Fibroblast of skin of scalp (primary cell): Measurements from ENCODE around the gene WDSUB1.

Experiments used
- DNase-seq: peaks from one replicate; pipeline ENCODE4 v3.0.0-alpha.2; 2013

WDSUB1 gene

DNA sequence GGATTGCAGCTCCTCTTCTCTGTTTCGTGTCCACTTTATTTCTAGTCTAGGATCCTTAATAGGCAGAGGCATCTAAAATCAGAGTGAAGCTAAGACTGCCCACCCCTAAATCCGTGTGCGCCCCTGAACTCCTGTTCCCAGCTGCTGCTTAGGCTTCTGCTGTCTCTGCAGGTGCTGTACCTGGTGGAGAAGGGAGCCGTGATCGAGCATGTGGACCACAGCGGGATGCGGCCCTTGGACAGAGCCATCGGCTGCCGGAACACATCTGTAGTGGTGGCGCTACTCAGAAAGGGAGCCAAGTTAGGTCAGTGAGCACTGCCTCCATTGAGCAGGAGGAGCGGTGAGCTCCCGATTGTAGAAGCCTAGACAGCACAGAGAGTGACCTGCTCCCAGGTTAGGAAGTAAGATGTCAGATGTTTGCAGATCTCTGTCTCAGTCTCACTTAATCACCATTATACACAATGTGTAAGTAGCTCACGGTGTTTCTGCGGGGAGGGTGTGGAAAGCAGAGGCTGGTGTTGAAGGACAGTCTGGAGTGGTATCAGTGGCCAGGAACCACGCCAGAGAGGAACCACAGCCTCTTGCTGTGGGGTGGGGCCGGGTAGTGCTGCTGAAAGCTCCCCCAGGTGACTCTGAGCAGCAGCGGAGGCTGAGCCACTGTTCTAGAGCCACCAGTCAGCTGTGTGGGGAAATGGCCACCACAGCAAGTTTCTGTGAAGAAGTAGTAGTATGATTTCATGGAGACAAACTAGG, 62.3 kb downstream of the WDSUB1 start:
- no peak for DNase-seq

DNA sequence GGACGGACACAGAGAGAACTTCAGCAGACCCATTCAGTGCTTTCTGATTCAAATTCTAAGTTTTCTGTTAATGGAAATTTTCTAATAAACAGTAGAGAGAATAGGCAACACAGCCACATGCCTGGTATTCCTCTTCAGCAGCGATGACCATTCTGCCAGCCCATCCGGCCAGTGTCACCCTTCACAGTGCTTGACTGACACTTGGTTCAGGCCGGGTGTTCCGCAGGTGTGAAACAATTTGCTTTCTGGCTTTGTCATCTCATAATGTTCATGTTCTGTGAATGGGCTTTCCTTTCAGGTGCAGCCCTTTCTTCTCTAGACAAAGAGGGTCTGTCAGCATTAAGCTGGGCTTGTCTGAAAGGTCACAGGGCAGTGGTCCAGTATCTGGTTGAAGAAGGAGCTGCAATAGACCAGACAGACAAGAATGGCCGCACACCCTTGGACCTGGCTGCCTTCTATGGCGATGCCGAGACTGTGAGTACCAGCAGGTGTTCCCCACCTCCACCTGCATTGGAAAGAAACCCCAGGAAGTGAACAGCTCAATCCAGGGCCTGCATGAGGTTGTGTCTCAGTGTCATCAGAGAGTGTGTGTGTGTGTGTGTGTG, 67.0 kb downstream of the WDSUB1 start:
- DNase-seq: no peak

DNA sequence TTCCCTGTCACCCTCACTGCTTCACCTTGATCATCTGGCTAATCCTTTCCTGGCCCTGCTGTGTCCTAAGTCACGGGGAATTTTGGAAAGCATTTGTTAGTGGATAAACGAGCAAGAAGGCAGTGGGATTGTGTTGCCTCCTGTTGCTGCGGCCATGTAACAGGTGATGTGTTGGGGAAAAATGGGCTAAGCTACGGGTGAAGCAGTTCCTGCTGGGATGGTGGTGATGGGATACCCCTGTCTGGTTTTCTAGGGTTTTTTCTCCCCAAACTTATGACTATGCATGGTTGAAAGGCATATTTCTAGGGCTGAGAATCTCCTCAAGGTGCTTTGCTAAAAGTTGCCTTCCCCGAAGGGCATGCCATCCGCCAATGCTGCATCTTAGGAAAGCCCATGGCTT, 68.1 kb downstream of the WDSUB1 start:
- DNase-seq: no peak

DNA sequence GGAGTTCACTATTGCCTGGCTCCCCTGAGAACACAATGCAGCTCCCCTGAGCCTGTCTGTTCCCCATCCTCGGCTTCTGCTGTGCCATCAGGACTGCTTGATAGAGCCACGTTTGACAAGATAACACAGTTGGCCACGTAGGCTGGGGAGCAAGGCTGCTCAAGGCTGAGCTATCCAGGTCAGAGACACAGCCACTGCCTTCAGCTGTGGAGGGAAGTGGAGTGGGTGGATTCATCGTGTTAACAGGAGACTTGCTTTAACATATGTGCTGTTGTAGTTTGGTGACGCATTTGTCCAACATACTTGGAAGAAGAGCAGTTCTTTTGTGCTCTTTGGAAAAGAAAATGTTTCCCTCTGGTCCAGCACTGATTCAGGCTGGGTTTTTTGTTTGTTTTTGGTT, 68.8 kb downstream of the WDSUB1 start:
- DNase-seq: no peak

DNA sequence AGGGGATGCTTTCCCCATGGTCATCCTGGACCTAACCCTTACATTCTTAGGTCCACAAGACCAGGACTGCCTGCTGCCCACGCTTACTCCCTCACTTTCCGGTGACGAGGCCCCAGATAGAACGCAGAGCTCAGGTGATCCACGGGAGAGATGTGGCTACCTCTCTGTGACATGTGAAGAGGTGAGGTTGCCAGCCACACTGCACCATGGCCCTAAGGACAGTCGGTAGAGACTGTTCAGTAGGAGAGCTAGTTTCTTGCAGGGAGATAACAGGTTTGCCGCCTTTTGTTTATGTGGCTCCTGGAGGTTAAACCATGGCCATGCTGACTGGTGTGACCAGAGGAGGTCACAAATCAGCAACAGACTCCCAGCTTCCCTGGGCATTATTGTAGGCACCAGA, 71.4 kb downstream of the WDSUB1 start:
- no peak for DNase-seq

DNA sequence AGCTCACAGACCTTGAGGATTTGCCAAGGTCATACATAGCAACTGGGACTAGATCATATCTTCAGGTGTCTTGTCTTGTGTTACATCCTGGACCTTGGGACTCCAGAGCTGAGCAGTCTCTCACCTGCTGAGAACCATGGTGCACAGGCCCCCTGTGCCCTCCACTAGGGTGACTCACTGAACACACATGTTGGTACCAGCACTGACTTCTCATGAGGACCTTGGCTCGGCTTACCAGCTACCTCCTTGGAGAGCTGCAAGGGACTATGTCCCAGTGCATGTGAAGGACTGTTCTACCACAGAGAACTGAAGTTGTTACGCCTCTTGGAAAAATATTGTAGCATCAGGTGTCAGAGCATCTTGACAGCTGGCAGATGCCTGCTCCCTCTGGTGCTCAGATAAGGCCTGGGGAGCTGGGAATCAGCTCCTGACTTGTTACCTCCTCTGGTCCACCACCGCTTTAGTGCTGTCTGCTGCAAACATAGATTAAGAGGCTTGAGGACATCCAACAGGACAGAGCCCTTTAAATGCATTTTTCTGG, 72.1 kb downstream of the WDSUB1 start:
- DNase-seq: no peak

DNA sequence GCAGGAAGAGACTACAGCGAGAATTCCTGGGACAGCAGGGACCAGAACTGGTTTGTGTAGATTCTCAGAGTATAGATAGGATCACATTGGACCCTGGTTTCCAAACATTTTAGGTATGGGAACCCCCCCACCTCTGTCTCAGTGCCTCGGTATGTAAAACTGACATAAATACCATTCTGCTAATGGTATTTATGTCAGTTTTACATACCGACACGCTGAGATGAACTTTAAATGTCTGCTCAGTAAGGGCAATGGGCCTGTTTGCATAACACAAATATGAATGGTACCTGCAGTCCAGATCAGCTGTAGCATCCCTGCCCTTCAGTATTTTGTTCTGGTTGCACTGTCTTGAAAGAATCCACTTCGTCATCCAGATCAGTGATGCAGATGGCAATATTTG, 73.2 kb downstream of the WDSUB1 start:
- DNase-seq: no peak

DNA sequence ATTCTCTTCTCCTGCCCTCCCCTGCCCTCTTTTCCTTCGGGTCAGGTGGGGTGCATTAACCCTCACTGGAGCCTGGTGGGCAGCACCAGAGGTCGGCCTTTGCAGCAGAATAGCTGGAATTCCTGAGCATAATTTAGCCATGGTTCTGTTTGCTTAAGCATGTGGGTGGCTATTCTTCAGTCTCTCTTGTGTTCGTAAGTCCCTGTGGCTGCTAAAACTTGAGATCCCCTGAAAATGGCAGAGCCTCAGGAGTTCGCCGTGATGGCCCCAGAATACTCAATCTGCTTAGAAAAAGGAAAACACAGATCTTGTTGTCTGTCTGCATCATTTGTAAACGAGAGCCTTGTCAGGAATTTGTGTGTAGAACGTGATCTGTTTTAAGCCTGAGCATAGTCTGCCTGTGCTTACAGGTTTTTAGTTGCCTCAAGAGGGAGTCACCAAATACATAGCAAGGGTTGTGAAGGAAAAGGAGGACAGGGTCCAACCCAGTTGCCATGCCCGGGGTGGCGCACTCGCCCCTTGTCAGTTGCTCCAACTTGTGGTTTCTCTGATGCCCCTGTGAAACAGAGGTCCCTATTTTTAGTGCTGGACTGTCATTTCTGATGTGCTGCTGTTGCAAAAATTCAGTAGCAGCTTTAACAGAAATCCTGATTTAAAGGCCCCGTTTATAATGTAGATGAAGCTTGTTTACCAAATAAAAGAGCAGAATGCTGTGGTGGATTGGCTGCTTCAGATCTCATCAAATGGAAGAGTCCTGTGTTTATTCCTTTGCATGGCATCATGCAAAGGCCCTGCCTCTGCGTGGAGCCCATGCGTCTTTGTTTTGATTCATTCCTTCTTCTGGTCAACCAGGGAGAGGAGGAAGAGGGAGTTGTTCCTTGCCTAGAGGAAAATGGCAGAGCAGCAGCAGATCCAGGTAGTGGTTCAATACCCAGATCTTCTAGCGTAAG, 74.8 kb downstream of the WDSUB1 start:
- DNase-seq: peak; percentile 11

DNA sequence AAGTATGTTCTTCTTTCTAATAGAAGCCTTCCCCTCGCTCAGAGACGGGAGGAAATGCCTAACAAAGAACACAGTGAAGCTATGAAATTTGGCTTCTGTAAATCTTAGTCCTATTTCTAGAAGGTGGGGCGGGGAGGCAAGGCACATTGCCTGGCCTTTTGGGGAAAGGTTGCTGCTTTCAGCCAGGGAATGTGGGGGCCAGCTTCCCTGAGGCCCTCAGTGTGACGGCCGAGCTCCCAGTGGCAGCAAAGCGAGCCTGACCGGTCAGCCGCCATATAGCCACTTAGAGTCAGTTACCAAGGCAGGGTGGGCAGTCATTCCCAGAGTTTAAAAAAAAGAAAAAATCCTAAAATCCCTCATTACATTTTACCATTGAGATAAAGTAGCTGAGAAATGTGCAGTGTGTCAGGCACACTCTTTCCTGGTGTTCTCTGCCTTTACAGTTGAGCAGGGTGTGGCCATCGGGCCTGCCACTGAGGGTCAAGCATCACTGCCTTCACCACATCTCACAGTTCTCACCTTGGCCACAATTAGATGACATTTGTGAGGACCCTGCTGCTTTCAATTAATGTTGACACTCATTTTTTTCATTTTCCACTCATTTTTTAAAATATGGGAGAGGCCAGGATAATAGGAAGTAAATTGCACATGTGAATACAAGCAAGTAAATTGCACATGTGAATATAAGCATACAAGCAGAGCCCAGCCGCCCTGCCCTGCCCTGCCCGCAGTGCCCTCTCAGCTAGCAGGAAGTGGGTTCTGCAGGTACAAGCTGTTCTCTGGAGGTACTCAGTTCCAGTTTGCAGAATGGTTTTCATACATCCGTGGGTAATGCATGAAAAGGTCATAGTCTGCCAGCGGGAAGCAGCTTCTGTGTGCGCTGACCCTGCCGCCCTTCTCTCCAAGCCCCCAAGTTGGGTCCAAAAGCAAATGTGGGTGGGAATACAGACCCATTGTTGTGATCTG, 76.9 kb downstream of the WDSUB1 start:
- DNase-seq: no peak

DNA sequence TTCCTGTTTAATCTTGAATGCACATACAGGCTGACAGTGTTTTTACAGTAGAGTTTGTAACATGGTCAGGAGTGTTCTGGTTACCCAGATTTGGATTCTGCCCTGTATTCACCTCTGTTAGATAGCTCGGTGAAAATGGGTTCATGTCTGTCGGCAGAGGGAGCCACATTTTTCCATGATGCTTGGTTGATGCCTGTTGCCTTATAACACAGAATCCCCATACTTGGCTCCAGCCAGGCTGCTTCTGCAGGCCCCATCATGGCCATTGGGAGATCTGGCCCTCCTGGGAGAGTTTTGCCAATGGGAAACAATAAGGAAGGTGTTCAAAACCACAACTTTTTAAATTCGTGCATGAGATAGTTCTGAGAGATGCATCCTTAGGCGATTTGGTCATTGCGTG, 78.1 kb downstream of the WDSUB1 start:
- no peak for DNase-seq

DNA sequence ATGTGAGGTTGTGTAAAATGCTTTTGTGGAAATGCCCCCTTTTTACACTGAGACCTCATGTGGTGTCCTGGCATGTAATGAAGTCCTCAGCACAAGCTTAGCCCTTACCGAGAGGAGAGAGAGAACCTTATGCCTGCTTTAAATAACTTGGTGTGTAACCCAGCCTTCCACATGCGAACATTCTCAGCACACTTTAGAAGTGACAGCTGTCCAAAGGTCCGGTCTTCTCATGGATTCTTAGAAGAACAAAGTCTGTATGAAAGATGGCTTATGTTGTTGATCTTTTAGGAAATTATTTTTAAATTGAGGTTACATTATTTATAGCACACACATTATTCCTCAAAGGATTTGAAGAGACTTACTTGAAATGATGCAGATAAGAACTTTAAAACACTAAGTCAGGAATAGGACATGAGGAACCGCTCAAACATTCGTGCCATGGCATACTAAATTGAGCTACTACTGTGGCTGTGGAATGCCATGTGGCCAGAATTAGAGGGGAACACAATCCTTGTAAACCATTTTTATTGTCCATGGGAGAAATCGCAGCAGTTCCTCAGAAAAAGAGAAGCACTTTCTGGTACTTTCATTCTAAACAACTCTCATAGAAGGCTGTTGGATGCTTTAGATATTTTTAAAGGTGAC, 79.6 kb downstream of the WDSUB1 start:
- peak; percentile 40 for DNase-seq

DNA sequence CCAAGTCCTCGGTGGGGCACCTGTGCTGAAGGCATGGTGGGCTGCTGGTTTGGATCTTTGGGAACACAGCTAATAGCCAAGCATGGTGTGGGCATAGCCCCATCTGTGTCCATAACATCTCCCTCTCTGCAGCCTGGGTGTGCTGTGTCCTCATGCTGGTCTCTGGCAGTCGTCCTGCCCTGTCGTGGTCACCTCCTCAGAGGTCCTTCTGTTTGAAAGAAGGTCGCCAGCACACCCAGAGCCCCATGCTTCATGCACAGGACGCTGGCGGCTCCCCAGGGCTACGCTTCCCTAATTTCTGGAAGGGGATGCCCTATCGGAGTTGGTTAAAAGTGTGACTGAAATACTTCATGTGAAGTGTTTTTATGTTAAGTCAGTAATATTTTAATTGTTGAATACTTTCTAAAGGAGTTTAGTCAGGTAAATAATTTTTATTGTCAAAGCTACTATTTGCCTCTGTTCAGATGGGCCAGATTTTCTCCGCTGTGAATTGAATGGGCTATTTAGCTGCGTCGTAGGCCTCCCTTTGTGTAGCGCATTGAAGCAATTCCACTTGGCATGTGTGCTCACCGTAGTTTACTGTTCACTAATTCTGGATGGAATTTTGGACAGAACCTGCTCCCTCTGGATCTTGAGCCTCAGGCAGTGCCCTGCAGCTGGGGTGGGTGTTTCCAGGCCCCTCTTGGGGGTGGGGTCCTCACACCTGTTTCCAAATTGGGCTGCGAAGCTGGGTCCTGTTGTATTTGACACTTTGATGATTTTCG, 81.9 kb downstream of the WDSUB1 start:
- DNase-seq: no peak

DNA sequence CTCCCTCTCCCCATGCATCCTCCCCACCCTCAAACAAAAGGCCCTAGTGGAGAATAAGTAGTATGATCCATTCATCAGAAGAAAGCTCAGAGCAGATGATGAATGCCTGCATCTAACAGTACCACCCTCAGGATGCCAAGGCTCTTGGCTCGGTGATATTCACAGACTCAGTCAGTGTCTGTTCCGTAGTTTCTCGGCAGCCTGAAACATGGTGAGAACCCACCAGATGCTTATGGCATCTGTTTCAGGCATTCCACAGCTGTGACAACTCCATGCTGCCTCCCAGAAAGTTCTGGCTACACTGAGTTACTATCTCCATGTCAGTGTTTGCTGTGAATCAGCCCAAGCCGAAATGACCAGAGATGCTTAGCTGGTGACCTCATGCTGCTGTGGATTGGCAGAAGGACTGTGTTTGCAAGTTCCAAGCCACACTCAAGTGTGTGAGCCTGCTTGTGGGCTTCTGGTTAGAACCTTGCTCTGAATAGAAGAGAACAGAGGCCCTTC, 83.9 kb downstream of the WDSUB1 start:
- peak; percentile 99 for DNase-seq

DNA sequence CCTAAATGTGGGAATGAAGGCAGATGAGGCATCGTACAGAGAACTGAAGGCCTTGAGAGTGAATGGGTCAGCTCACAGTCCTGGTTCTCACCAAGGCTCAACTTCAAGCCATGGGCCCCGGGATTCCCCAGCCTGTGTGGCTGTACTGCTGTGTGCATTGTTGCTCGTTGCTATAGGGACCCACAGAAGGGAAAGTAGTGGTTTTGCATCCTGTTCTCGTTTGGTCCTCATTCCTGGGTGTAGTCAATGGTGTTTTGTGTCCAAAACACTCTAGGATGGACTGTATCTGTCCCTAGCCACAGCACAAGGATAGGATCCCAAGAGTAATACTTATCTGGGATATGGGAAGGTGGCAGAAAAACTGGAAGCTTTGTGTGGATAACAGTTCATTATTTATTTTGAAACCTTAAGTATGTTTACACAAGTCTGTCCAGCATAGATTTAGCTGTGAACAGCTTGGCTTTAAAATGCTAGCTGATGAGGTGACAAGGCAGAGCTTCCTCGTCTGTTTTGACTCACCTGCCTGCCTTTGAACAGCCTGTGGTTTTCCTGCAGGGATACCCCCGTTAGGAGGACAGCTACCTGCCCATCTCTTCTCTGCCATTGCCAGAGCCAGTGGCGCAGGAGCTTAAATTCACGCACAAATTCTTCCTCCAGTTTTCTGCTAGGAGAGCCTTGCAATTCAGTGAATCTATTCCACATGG, 85.0 kb downstream of the WDSUB1 start:
- DNase-seq: peak; percentile 24

DNA sequence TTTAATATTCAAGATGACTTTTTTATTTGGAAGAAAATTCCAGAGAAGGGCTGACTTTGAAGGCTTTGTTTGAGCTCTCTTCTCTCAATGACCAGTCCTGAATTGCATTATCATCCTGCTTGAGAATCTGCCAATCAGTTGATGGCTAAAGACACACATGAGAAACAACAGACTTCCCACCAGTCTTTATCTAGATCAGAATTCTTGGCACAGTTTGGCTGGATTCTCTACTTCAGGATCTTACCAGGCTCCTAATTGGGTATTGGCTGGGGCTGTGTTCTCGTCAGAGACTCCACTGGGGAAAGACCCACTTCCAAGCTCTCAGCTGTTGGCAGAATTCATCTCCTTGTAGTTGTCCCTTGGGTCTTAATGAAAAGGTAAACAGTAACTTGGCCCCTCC, 86.0 kb downstream of the WDSUB1 start:
- peak; percentile 54 for DNase-seq

DNA sequence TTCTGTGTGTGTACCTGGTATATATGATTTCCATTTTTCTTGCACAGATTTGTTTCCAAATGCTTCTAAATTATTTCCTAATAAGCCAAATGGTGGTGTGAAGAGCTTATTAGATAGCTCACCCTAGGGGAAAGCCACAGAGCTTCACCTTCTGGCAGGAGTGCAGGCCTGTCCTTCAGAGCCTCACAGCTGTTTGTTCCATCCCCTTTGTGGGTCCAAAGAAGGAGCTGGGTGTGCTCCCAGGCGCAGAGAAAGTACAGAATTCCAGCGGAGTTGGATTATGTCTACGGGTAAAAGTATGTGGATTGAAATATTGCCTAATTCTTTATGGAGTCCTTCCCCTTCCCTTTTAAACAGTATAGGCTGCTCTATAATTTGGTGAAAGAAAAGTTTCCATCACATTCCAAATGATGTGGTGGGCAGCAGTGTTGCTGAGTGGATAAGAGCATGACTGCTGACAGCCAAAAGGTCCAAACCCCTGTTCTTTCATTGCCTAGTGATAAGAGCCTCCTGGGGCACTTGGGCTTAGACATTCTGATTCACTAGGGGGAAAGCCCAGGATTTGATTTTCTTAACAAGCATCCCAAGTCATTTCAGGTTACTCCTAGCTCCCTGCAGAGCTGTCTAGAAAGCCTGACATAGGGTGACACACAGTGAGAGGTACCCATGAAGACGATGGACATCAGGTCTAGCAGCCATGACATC, 86.6 kb downstream of the WDSUB1 start:
- DNase-seq: peak; percentile 46

DNA sequence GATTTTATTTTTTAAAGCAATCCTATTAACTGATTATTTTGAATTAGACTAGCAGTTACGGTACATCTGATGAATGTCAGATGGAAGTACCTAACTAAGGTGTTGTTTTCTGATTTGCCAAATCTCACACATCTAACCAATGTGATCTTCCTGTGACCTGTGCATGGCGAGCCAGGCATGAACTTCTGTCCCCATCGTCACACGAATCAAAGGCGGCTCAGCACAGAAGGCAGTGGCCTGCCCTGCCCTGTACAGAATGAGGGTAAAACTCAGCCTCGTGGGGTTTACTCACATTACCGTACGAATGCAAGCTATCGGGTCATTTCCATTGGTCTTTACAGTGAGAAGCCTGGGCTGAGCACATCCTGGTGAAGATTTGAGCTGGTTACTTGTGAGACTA, 87.3 kb downstream of the WDSUB1 start:
- no peak for DNase-seq

DNA sequence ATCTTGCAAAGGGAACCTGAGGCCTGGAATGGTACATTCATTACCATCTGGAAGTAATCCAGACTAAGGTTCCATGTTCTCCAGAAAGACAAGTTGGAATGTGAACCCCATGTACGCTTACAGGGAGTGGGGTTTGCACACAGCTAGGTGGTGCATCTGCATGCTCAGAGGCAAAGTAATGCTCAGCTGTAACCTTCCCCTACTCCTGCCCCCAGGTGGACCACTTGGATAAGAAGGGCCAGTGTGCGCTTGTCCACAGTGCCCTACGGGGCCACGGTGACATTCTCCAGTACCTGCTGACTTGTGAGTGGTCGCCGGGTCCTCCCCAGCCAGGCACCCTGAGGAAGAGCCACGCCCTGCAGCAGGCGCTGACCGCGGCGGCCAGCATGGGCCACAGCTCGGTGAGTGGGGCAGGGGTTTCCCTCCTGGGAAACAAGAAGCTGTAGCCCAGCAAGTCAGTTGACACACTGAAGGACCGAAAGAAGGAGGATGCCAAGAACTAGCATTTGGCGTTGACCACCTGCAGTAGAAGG, 90.0 kb downstream of the WDSUB1 start:
- no peak for DNase-seq

DNA sequence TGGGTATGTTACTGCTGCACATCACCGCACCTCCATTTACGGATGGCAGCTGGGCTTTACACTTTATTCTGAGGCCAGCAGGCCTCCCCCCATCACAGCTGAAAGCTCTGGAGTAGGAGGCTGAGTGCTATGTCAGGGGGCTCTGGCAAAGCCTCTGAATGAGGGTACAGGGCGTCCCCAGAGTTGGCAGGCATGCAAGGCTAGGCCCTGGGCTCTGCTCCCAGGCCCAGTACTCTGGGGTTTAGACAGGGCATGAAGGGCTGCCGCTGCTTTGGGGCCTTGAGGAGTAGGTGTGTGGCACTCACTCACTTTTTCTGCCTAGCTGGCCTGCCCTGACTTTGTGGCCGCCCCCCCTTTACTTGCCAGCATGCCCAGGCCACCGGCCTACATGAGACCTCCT, 90.8 kb downstream of the WDSUB1 start:
- no peak for DNase-seq
